HG02981 (cell line): ENCODE data around the gene C2CD2.
"Not testable (repeated sequence)": the region's sequence is repeated elsewhere in the genome, so short reads cannot be mapped to it uniquely, and the experiment has no call there.

Source experiments
- ATAC-seq: cut with Tn5 transposase; IDR thresholded peaks from one replicate; pipeline ENCODE4 v1.9.1; 2021; ENCODE audit warnings: mild to moderate bottlenecking, moderate library complexity; ENCODE audit not compliant: unreplicated experiment

C2CD2 gene

GRCh38 chr21:41953831-41954653, at the start of gene C2CD2:
C2CD2 (minus strand) TSS chr21:41954018; CDS start chr21:41953648, 370 bp downstream.
- ATAC-seq, result peak; percentile 47

DNA sequence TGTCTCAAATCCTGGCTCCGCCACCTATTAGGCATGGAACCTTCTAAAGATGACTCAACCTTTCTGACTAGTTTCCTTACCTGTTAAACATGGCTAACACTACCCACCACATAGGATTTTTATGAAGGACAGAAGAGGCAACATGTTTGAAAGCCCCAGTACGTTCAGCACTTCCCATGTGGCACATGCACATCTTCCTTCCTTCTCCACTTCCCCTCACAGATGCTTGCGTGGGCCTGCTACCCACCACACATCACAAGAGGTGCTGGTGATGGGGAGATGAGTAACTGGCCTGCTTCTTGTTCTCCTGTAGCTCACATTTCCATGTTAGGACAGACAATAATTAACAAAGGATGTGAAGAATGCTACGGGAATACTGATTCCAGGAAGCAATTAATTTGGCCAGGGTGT, 49.2 kb upstream of the C2CD2 start:
- no peak for ATAC-seq

DNA sequence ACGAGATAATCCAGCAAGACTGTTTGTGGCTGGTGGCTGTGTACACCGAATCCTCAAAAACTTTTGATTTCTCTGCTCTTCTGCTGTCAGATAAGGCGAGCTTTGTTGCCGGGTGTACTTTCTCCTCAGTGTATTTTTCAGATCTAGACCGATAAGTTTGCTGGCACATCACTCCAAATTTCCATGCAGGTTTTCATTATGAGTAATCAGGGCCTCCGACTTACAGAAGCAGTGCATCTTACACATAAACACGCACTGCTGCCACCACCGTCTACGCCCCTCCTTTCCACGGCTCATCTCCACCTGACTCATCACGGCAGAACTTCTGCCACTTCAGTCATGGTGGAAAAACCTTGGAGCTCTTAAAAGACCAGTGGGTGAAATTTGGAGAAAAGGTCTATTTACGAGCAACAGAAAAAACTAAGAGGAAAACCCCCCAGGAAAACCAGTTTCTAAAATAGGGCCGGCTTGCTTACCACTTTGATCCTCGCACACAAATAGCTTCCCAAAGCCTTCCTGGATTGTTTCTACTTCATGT, 48.7 kb upstream of the C2CD2 start:
- ATAC-seq, result peak; percentile 71

GRCh38 chr21:42001781-42002180, 48.0 kb upstream of the C2CD2 start:
- no peak for ATAC-seq

GRCh38 chr21:42000908-42001307, 47.1 kb upstream of the C2CD2 start:
- ATAC-seq, result no peak

- ATAC-seq, result no peak
Measured at GRCh38 chr21:41997657-41998056, 43.8 kb upstream of the C2CD2 start.

DNA sequence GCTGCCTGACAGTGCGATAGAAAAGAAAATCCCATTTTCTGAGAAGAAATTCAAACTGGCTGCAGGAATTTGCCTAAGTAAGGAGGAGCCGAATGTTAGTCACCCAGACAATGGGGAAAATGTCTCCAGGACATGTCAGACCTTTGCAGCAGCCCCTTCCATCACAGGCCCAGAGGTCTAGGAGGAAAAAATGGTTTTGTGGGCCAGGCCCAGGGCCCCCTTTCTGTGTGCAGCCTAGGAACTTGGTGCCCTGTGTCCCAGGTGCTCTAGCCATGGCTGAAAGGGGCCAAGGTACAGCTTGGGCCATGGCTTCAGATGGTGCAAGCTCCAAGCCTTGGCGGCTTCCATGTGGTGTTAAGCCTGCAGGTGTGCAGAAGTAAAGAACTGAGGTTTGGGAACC, 41.8 kb upstream of the C2CD2 start:
- no peak for ATAC-seq

GRCh38 chr21:41994613-41995012, 40.8 kb upstream of the C2CD2 start:
- ATAC-seq, result not testable (repeated sequence)

DNA sequence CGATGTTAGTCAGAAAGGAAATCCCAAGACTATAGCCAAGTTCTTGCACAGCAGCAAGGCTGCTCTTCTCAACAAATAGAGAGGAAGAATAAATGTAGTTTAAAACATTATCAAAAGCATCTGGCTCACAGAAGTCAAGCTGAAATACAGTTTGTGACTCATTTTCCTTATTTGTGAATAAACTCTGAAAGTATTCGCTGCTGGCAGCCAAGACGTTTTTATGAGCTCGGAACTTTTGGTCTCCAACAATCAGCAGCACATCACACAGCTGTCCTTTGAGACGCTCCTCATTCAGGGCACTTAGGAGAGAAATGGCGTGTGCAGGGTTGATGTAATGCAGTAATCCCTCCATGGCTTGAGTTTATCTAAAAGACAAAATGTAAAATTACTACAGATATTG, 39.9 kb upstream of the C2CD2 start:
- ATAC-seq, result no peak

- ATAC-seq, result no peak
Measured at GRCh38 chr21:41992576-41992975, 38.8 kb upstream of the C2CD2 start.

GRCh38 chr21:41991659-41992058, 37.8 kb upstream of the C2CD2 start:
- ATAC-seq, result no peak

GRCh38 chr21:41989698-41990097, 35.9 kb upstream of the C2CD2 start:
- ATAC-seq, result no peak

DNA sequence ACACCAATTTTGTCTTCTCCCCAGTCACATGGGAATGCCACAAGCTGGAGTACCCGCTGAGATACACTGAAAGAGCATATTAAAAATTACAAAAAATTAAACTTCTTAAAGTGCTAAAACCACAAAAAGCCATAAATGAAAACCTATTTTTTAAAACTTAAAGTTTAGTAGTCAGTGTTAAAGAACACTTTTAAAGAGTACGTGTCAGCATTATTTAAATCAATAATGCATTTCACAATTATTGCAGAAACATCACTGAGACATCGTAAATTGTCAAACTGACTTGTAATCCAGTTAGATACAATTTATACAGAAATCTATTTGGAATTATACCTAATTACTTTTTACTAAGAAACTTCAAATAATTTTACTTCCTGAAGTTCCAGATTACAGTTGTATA, 33.5 kb upstream of the C2CD2 start:
- no peak for ATAC-seq

- ATAC-seq, result no peak
Measured at GRCh38 chr21:41985662-41986416, 32.0 kb upstream of the C2CD2 start.

- no peak for ATAC-seq
Measured at GRCh38 chr21:41983229-41983628, 29.4 kb upstream of the C2CD2 start.

- ATAC-seq, result no peak
Measured at GRCh38 chr21:41980561-41980960, 26.7 kb upstream of the C2CD2 start.

- no peak for ATAC-seq
Measured at GRCh38 chr21:41979751-41980369, 26.0 kb upstream of the C2CD2 start.

- no peak for ATAC-seq
Measured at GRCh38 chr21:41979335-41979734, 25.5 kb upstream of the C2CD2 start.

- no peak for ATAC-seq
Measured at GRCh38 chr21:41977034-41977950, 23.5 kb upstream of the C2CD2 start.

DNA sequence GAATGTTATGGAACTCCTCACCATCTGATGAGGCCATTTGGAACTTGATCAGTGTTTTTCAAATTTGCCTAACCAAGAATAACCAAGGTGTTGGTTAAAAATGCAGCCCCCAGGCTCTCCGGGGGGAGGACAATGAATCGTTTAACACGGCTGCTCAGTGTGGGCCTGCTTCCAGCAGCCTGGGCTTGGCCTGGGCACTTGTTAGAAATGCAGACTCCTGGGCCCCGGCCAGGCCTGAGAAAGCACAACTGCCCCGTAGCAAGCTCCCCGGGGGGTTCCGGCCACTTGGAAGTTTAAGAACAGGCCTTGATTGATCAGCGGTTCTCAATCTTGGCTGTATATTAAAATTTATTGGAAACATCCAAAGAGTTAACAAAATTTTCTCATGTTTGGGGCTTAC, 22.8 kb upstream of the C2CD2 start:
- no peak for ATAC-seq
